PC-3 (cell line): Measurements from ENCODE around the gene MGLL.

ENCODE experiments used
- CTCF ChIP-seq: fragments of 300-600 bp; sonication (generic); conservative IDR thresholded peaks from 2 replicates; pipeline ENCODE4 v1.5.1; 2017; ENCODE audit warnings: antibody characterized with exemption, low read depth, mild to moderate bottlenecking, low read length
- EZH2phosphoT487 ChIP-seq: fragments of 300-600 bp; sonication (generic); IDR thresholded peaks from 2 replicates; pipeline ENCODE4 v1.6.1; 2018; ENCODE audit warnings: mild to moderate bottlenecking, antibody characterized with exemption, low read length, borderline replicate concordance

- TF ChIP-seq EZH2phosphoT487: no peak
- TF ChIP-seq CTCF: no peak
Observed at GRCh38 chr3:127684871-127685707, 137.2 kb downstream of the MGLL start.
